ENCODE results near the gene POLD3.

Gene POLD3

GRCh38 chr11:74627381-74627780, 35.0 kb downstream of the POLD3 start:
- TF ChIP-seq JUND (IDR thresholded peaks at IDR 0.05; ENCODE audit: low read depth) = no peak
- no peak for DNase-seq (ENCODE audit: low read depth in 1 of 2, low spot score in 1 of 2)
- in situ Hi-C loops (cut with HindIII; ENCODE audit: low pct_unique_long_range_greater_than_20kb, low sequenced_read_pairs) = no loop called here

DNA sequence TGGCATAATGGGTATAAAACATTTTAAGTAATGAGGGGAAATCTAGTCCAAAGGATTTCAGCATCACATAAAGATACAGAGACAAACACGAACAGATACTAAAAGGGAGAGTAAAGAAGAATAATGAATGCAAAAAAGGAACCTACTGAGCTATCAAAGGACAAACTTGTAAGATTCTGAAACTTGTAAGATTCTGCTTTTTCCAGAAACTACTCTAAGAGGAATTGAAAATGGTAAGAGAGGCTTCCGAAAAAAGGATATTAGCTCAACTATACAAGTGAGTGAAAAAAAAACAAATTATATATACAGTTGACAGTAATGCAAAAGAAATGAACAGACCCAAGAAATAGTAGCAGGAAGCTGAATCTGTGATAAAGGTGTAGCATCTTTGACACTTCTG, 37.7 kb downstream of the POLD3 start:
- no peak for DNase-seq (ENCODE audit: low read depth in 1 of 2, low spot score in 1 of 2)
- in situ Hi-C loops (cut with HindIII; ENCODE audit: low pct_unique_long_range_greater_than_20kb, low sequenced_read_pairs) = no loop called here
- TF ChIP-seq JUND (IDR thresholded peaks at IDR 0.05; ENCODE audit: low read depth) = no peak

DNA sequence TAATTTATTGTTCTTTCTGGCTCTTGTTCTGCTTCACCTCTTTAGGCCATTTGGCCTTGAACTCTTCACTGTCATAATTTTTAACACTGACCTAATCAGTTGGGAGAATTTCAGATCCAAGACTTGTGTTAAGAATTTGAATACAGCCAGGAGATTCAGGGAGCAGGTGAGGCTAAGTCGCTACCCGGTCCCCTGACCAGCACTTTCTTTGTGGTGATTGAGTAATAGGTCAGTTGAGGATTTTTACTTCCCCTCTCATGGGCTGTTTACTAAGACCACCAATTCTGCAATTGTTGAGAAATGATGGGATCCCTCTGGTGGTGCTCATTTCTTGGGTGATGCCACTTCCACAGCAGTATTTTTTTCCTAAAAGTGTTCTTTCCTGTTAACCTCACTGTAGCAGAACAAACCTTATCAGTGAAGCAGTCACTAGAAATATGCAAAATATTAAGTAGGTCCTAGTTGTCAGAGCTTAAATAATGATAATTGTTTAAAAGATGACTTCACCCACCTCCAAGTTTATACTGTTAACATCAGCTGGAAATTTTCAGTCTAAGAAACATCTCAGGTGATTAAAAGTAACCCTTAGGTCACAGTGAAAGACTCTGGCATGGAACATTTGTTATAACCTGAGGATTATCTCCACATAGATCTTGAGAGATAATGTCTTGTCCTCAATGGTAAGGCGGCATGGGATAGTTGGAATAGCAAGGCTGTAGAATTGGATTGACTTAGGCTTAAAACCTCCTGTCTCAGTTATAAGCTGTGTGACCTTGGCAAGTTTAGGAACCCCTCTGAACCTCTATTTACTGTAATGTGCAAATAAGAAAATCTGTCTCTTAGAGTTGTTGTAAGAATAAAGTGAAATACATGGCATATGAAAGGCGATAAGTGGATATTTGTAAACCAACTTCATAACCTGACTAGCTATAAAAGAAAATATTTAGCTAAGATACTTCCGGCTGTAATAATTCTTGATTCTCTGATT, 41.3 kb downstream of the POLD3 start:
- DNase-seq (ENCODE audit: low read depth in 1 of 2, low spot score in 1 of 2) = no peak
- no peak for TF ChIP-seq JUND (IDR thresholded peaks at IDR 0.05; ENCODE audit: low read depth)
- in situ Hi-C loops (cut with HindIII; ENCODE audit: low pct_unique_long_range_greater_than_20kb, low sequenced_read_pairs) = no loop called here

DNA sequence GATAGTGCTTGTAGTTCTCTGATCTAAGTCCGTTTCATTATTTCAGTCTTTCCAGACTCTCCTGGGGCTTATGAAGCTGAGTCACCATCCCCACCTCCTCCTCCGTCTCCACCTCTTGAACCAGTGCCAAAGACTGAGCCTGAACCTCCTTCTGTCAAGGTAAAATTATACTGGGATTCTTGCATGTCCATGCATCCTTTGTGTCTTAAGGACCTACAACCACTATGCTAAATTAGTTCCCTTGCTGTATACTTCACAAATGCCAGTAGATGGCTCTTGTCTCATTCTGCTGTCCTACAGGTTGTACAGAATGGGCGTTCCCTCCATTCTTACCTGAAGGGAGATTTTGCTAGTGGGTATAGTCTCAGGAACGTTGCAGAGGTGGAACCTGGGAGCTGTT, 42.2 kb downstream of the POLD3 start:
- no peak for TF ChIP-seq JUND (IDR thresholded peaks at IDR 0.05; ENCODE audit: low read depth)
- in situ Hi-C loops (cut with HindIII; ENCODE audit: low pct_unique_long_range_greater_than_20kb, low sequenced_read_pairs) = no loop called here
- DNase-seq (ENCODE audit: low read depth in 1 of 2, low spot score in 1 of 2) = peak; percentile 73 to 85

DNA sequence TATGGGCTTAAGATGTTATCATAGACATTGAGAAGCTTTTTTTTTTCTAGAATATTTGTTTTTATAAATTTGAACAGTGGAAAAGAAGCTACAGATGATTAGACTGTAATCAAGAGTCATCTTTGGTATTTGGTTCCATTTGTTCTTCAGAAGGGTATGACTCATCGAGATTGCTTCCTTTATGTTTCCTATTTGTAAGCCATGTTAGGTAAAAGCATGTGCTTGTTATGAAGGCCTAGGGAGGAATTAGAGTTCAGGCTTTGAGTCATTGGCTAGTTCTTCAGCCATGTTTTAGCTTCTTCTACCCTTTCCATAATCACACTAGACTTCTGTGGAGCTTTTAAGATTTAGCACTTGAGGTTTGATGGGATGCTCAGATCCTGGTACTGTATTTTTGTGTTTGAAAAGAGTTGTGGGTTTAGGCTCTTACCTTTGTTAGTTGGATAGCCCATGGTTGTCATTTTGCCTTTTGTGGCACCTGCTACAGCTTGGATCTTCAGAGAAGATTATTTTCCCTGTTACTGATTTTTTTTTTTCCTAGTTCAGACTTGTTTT, 44.3 kb downstream of the POLD3 start:
- no peak for TF ChIP-seq JUND (IDR thresholded peaks at IDR 0.05; ENCODE audit: low read depth)
- DNase-seq (ENCODE audit: low read depth in 1 of 2, low spot score in 1 of 2) = no peak
- in situ Hi-C loops (cut with HindIII; ENCODE audit: low pct_unique_long_range_greater_than_20kb, low sequenced_read_pairs) = no loop called here

- TF ChIP-seq JUND (IDR thresholded peaks at IDR 0.05; ENCODE audit: low read depth) = no peak
- in situ Hi-C loops (cut with HindIII; ENCODE audit: low pct_unique_long_range_greater_than_20kb, low sequenced_read_pairs) = no loop called here
Observed at GRCh38 chr11:74637700-74638099, 45.3 kb downstream of the POLD3 start.

DNA sequence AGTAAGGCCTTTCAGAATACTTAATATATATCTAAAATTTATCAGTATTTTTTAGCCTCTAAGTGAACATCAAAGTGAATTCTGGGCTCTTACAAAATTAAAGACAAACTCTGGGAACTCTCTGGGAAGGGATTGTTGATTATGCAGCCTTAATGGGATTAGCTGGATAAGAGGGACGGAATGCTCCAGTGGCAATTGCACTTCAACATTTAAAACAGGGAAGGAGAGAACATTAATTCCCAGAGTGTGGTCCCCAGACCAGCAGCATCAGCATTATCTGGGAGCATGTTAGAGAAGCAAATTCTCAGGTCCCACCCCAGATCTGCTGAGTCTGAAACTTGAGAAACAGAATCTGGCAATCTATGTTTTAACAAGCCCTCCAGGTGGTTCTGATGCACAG, 46.5 kb downstream of the POLD3 start:
- DNase-seq (ENCODE audit: low read depth in 1 of 2, low spot score in 1 of 2) = no peak
- in situ Hi-C loops (cut with HindIII; ENCODE audit: low pct_unique_long_range_greater_than_20kb, low sequenced_read_pairs) = no loop called here
- TF ChIP-seq JUND (IDR thresholded peaks at IDR 0.05; ENCODE audit: low read depth) = no peak

More at GRCh38 chr11:74637700-74638099, 45.3 kb downstream of the POLD3 start:
- no peak for DNase-seq (ENCODE audit: low read depth in 1 of 2, low spot score in 1 of 2)

GRCh38 chr11:74639533-74639932, 47.2 kb downstream of the POLD3 start:
- in situ Hi-C loops (cut with HindIII; ENCODE audit: low pct_unique_long_range_greater_than_20kb, low sequenced_read_pairs) = no loop called here
- no peak for TF ChIP-seq JUND (IDR thresholded peaks at IDR 0.05; ENCODE audit: low read depth)
- no peak for DNase-seq (ENCODE audit: low read depth in 1 of 2, low spot score in 1 of 2)

DNA sequence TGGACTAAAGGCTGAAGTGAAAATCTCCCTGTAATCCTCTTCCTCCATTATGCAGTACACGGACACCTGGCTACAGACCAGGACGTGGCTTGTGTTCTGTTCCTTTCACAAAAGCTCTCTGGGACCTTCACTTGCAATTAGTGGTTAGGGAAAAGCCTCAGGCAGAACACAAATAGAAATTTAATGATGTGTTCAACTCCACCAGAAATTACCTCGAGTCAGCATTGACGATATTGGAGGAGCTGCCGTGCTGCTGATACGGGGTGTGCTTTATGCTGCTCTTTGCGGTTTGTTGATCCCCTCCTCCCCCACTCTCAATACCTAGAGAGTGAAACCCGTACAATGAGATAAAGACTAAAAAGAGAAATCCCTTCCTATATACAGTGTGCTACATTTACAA, 48.9 kb downstream of the POLD3 start:
- in situ Hi-C loops (cut with HindIII; ENCODE audit: low pct_unique_long_range_greater_than_20kb, low sequenced_read_pairs) = no loop called here
- TF ChIP-seq JUND (IDR thresholded peaks at IDR 0.05; ENCODE audit: low read depth) = no peak
- no peak for DNase-seq (ENCODE audit: low read depth in 1 of 2, low spot score in 1 of 2)

GRCh38 chr11:74641905-74642304, 49.5 kb downstream of the POLD3 start:
- no peak for TF ChIP-seq JUND (IDR thresholded peaks at IDR 0.05; ENCODE audit: low read depth)
- DNase-seq (ENCODE audit: low read depth in 1 of 2, low spot score in 1 of 2) = no peak
- in situ Hi-C loops (cut with HindIII; ENCODE audit: low pct_unique_long_range_greater_than_20kb, low sequenced_read_pairs) = no loop called here

DNA sequence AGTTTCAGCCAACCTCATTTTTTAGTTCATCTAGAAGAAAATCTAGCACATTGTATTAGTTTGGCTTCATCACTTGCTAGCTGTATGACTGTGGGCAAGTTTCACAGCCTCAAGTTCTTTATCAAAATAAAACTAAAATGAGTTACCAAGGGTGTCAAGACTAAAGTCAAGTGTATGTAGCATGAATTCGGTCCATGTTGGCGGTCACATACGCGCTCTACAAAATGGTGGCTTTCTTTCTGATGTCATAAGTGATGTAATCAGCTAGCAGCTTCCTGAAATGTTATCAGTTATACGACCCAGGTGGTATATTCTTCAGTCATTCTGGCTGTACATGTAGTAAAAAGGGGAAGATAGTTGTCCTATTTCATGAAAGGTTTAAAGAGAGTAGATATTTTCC, 50.5 kb downstream of the POLD3 start:
- TF ChIP-seq JUND (IDR thresholded peaks at IDR 0.05; ENCODE audit: low read depth) = no peak
- no peak for DNase-seq (ENCODE audit: low read depth in 1 of 2, low spot score in 1 of 2)
- in situ Hi-C loops (cut with HindIII; ENCODE audit: low pct_unique_long_range_greater_than_20kb, low sequenced_read_pairs) = no loop called here

DNA sequence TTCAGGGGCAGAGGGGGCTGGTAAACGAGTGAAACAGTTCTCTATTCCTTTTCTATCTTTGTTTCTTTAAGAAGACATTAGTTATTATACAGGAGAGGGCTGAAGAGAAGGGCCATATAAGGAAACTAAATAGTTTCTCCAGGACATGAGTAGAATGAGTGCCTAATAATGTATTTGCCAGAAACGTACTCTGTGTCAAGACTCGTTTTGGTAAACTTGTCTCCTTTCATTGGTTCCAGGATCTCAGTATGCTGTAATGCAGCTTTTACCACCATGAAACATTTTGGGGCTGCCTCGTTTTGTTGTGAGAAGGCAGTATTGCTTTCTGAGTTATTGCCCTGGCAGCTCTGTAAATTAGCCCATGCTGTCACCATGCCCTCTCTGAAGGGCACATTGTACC, 51.7 kb downstream of the POLD3 start:
- in situ Hi-C loops (cut with HindIII; ENCODE audit: low pct_unique_long_range_greater_than_20kb, low sequenced_read_pairs) = no loop called here
- DNase-seq (ENCODE audit: low read depth in 1 of 2, low spot score in 1 of 2) = no peak
- TF ChIP-seq JUND (IDR thresholded peaks at IDR 0.05; ENCODE audit: low read depth) = no peak

DNA sequence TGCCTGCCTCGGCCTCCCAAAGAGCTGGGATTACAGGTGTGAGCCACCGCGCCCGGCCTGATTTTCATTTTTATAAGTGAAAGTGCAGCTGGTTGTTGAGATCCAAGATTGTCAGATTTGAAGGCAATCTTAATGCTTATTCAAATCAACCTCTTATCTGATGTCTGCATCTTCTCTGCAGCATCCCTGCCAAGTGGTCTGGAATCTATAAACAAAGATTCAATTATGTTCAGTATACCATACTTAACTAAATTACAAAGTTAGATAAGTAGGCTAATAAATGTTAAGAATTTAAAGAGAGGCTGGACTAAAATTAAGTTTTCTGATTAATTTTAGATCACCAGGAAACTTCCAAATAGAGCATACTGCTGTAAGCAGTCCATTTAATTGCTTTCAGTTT, 53.8 kb downstream of the POLD3 start:
- DNase-seq (ENCODE audit: low read depth in 1 of 2, low spot score in 1 of 2) = no peak
- TF ChIP-seq JUND (IDR thresholded peaks at IDR 0.05; ENCODE audit: low read depth) = no peak
- in situ Hi-C loops (cut with HindIII; ENCODE audit: low pct_unique_long_range_greater_than_20kb, low sequenced_read_pairs) = no loop called here

Data from T47D (cell line).